GM19397 (cell line): Measurements from ENCODE around the gene GALNTL6.
"Not testable (repeated sequence)": the region's sequence is repeated elsewhere in the genome, so short reads cannot be mapped to it uniquely, and the experiment has no call there.

Experiments
- ATAC-seq: cut with Tn5 transposase; IDR thresholded peaks from one replicate; pipeline ENCODE4 v1.9.1; 2021; ENCODE audit warnings: mild to moderate bottlenecking, moderate library complexity; ENCODE audit not compliant: unreplicated experiment

GALNTL6 gene

DNA sequence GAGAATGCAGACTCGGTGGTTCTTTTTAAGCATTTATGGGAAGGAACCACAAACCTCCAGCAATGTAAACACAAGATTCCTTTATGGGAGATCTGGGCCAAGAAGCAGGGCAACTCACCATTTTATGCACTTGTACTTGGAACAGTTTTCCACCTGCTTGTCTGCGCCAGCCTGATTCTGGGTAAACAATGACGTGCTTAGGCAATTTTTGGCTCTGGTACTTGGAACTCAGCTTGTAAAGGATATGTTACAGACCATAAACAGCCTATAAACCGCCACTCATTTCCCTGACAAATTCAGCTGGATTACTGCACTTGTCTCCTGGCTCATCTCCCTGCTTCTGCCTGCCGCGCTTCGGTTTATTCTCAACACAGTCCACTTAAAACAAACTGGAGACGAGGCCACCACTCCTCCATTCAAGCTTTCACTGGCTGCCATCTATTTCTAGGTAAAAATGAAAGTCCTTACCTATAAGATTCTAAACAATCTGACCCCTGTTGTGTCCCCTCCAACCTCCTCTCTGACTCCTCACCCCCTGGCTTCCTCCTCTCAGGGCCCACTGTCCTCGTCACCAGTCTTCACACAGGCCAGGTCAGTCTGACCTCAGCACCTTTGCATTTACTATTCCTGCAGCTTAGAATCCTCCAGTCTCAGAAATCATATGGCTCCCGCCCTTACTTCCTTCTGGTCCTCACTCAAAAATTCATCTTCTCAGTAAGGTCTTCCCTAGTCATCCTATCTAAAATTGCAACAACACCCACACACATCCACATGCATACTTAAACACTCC is 1149.6 kb downstream of the GALNTL6 start:
- ATAC-seq: no peak

DNA sequence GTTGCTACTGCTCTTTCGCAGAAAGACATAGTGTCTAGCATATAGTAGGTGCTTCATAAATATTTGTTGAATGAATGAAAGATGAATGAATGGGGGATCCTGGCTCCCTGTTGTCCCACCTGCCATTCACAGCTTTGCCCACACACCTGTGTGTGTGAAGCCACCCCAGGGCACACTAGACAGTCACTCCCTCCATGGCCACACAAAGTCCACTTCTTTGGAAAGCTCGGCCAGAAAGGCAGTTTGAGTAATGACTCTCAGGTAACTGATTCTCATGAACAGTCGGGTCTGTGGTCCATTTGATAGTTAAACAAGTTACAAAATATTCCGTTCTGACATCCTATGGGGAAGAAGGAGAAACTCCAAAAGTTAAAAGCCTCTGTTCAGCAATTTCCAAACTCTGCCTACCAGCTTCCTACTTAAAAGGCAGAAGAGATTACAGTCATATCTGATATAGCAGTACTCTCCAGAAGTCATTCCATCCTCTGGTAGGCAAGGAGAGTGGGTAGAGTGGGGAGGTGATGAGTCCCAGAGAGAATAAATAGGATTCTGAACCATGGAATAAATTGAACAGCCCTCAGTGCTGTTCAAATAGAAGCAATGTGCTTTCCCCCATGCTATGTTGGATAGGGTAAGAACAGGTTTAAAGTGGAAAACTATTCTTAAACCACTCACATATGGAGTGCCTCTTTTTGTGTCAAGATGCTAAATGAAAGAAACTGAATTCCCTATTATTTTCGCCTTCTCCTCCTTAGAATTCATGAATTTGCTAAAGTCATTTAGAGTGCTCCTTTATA is 1150.5 kb downstream of the GALNTL6 start:
- ATAC-seq: no peak

- ATAC-seq: not testable (repeated sequence)
These were observed 1157.0 kb downstream of the GALNTL6 start for GRCh38 chr4:172970189-172970588.

GRCh38 chr4:172974586-172974985 is 1161.4 kb downstream of the GALNTL6 start:
- ATAC-seq: no peak

DNA sequence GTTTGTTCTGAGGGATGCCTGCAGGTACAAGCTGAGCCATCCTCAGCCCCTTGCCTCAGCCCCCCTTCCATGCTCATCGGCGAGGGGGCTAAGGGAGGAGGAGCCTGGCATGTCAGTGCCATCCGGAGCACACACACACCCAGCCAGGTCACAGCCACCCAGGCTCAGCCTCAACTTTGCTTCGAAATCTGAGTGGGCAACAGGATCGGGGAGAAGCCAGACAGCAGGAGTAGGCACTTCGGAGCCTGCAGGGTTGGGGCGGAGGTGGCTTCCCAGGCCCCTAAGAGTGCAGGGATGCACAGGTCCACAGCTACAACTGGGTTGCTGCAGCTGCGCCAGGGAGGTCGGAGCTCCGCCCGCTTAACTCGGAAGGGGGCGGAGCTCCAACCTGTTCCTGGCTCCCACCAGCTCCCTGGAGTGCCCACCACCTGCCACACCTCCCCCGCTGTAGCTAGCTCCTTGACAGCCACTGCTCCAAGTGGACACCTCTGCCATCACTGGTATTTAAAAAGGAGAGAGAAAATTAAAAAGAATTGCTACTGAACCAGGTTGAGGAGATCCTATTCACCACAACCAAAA is 1162.5 kb downstream of the GALNTL6 start:
- no peak for ATAC-seq

- not testable (repeated sequence) for ATAC-seq
These were observed 1164.4 kb downstream of the GALNTL6 start for GRCh38 chr4:172977491-172978041.

GRCh38 chr4:172978848-172979247 is 1165.6 kb downstream of the GALNTL6 start:
- ATAC-seq: no peak

DNA sequence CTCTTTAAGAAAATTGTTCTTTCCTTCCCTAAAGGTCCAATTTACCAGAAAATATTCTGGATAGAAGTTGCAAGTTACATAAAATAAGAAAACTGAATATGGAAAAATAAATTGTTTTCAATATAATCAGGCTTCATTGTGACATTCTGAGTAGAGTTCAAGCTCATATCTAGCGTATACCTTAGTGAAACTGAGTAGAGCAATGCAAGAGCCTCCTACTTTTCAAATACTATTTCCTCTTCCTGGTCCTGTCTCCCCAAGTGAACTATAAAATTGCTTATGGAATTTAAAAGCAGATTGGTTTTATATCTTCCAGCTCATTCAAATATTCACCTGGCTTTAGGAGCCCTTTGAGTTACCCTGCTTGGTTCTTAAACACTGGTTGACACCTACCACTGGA is 1166.1 kb downstream of the GALNTL6 start:
- no peak for ATAC-seq

- no peak for ATAC-seq
These were observed 1167.0 kb downstream of the GALNTL6 start for GRCh38 chr4:172980219-172980618.

GRCh38 chr4:172982151-172982590 is 1169.0 kb downstream of the GALNTL6 start:
- no peak for ATAC-seq

DNA sequence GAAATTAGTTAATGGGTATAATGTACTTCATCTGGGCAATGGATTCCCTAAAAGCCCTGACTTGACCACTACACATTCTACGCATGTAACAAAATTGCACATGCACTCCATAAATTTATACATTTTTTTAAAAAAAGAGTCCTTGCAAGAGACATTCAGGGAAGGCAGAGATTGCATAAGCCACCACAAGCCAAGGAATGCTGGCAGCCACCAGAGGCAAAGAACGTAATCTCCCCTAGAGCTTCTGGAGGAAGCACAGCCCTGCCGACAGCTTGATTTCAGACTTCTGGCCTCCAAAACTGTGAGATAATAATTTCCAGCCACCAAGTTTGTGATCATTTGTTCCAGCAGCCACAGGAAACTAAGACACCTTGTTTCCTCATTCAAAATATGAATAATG is 1169.8 kb downstream of the GALNTL6 start:
- ATAC-seq: no peak

DNA sequence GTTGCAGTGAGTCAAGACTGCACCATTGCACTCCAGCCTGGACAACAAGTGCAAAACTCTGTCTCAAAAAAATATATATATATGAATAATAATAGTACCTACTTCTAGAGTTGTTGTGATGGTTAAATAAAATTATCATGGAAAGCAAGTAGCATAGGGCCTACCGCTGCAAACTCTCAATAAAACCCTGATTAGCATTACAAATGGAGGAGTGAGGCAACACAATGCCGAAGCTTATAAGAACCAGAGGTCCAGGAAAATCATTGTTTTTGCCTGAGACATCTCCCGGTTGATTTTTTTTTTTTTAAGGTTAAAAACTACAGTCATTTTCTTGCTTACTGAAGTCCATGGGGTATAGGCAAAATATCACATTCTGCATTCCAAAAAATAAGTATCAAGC is 1170.4 kb downstream of the GALNTL6 start:
- no peak for ATAC-seq

DNA sequence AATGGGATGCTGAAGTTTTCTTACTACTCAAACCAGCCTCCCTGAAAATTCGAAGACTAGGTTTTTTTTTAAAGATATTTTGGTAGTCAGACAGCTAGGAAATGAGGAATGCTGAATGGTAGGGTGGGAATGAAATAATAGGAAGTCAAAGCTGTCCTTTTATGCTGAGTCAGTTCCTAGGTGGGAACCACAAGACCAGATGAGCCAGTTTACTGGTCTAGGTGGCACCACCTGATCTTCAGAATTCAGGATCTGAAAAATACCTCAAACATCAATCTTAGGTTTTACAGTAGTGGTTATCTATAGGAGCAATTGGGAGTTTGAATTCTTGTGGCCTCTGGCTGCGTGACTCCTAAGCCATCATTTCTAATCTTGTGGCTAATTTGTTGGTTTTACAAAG is 1172.3 kb downstream of the GALNTL6 start:
- ATAC-seq: no peak

- ATAC-seq: peak; percentile 79
These were observed 1172.9 kb downstream of the GALNTL6 start for GRCh38 chr4:172986114-172986513.

- ATAC-seq: no peak
These were observed 1177.0 kb downstream of the GALNTL6 start for GRCh38 chr4:172989984-172990820.

GRCh38 chr4:172992648-172993378 is 1179.6 kb downstream of the GALNTL6 start:
- ATAC-seq: no peak

DNA sequence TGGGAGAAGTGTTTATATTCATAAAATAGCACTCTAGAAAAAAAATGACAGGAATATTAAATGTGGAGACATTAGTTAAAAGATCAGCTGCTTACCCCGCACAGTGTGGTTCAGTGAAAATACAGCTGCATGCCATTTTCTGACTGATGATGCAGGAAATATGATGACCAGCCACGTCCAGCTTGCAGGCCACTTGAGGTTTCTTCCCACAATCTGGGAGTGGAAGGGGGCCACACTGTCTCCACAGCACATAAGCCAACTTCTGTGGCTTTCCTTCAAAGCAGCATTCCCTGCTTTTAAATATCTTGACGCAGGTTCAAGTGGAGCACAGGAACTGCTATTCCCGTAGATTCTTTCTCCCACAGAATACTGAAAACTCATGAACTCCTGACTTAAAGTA is 1182.0 kb downstream of the GALNTL6 start:
- ATAC-seq: no peak

DNA sequence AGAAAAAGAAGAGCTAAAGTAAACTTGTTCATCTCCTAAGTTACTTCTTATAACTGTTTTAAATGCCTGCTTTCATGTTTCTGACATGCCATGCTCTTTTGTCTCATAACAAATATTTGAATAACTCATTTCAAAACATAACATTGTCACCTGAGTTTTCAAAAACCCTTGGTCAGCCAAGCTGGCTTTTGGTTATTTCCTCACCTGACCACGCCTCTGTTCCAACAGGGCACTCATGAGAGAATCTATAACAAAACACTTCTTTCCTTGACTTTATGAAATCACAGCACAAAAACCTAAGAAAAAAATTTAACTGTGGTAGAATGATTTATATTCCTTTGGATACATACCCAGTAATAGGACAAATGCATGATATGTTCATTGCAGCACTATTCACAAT is 1182.5 kb downstream of the GALNTL6 start:
- no peak for ATAC-seq

DNA sequence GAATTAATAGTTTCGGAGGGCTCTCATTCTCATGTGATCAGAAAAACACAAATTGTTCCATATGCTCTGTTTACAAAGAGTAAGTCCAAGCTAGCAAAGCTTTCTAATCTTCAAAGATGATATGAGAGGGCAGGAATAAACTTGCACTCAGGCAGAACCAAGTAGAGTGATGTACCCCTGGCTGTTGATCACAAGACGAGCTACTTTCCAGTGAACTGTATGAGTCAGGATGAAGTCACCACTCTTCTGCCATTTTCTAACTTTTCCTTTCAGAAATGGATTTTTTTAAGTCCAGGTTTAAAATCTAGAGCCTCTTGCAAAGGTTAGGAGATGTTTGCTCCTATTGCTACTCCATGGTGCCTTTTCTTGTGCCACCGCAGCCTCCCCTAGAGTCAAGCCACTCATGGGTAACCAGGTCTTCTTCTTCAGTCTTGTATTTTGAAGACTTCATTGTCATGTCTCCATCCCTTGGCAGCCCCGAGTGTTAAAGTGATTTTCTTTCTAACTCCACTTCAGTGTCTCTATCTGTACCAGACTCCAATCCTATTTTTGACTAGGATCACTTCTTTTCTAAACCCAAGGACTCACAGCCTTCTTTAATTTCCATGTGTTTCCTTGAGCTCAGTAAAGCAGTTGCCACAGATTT is 1183.5 kb downstream of the GALNTL6 start:
- no peak for ATAC-seq
